Measurements from ENCODE around the gene LRRC1.

- TF ChIP-seq CTCF (IDR thresholded peaks at IDR 0.05) (no peak), POLR2AphosphoS5 (IDR thresholded peaks at IDR 0.05) (no peak)
These were observed 19.0 kb downstream of the LRRC1 start for GRCh38 chr6:53813801-53814200.

Measured in esophagus muscularis mucosa (tissue), 3 donors.